Heart right ventricle (tissue), 16 donors: Measurements from ENCODE around the gene KIAA0319L. TPM values are rescaled to one million over a fixed set of nuclear protein-coding genes. Genes with fewer than 3 reads are reported as not detected.

Experiments used
- ATAC-seq, 8 donors: fragments of 200-7000 bp; cut with Tn5 transposase; one replicate each; pipeline ENCODE4 v1.9.1; 2020; ENCODE audit warnings: mild to moderate bottlenecking in 8 of 8, moderate library complexity in 8 of 8, moderate number of reproducible peaks in 1 of 8
- DNase-seq, 2 donors: peaks; one replicate each; pipeline ENCODE4 v3.0.0-alpha.2; 2020
- H3K27ac ChIP-seq, 10 donors: fragments of 200-600 bp; sonication (generic) in 2 of 10; one replicate each; pipeline versions ENCODE4 v1.5.0 to v1.8.0; 2020 to 2022; ENCODE audit warnings: mild to moderate bottlenecking in 3 of 10
- H3K27me3 ChIP-seq, 7 donors: fragments of 200-600 bp; one replicate each; pipeline ENCODE4 v1.8.0; 2021 to 2022; ENCODE audit warnings: mild to moderate bottlenecking in 2 of 7
- H3K36me3 ChIP-seq, 9 donors: fragments of 200-600 bp; sonication (generic) in 1 of 9; one replicate each; pipeline versions ENCODE4 v1.5.0 to v1.8.0; 2020 to 2022; ENCODE audit warnings: mild to moderate bottlenecking in 2 of 9
- H3K4me1 ChIP-seq, 9 donors: fragments of 200-600 bp; sonication (generic) in 1 of 9; one replicate each; pipeline versions ENCODE4 v1.5.0 to v1.8.0; 2020 to 2022; ENCODE audit warnings: mild to moderate bottlenecking in 4 of 9
- H3K4me3 ChIP-seq, 10 donors: fragments of 200-600 bp; sonication (generic) in 2 of 10; one replicate each; pipeline versions ENCODE4 v1.5.0 to v1.8.0; 2020 to 2022; ENCODE audit warnings: mild to moderate bottlenecking in 7 of 10, moderate library complexity in 2 of 10
- H3K9me3 ChIP-seq, 11 donors: fragments of 200-600 bp in 10 of 11; sonication (generic) in 2 of 11; one replicate each; pipeline versions ENCODE4 v1.5.0 to v1.8.0; 2013 to 2022; ENCODE audit warnings: mild to moderate bottlenecking in 2 of 11, control low read depth in 1 of 11, moderate library complexity in 1 of 11
- CTCF ChIP-seq, 9 donors: fragments of 200-600 bp; sonication (generic) in 2 of 9; IDR thresholded peaks; one replicate each; pipeline versions ENCODE4 v1.5.0 to v1.8.0; 2021 to 2022; ENCODE audit warnings: antibody characterized with exemption in 9 of 9, mild to moderate bottlenecking in 5 of 9, moderate library complexity in 1 of 9
- WGBS, 2 donors: extraction: QIAGEN DNeasy Blood & Tissue Kit; methylation state at CpG; one replicate each; pipeline ENCODE4 v1.1.7; 2013; ENCODE audit warnings: inconsistent platforms in 1 of 2; 5-methylcytosine and 5-hydroxymethylcytosine counted together
- intact Hi-C, 10 donors: fragments of 100-400 bp; cut with DNase I; formaldehyde crosslinking; loops; one replicate each; pipeline versions ENCODE4 v1.11.1 to v1.14.2; 2022
- polyA plus RNA-seq, 2 donors: library from polyadenylated mRNA; stranded (reverse); fragments of 200-250 nt; gene quantifications; one replicate each; pipeline ENCODE4 v1.2.3, GENCODE V29; 2013
- total RNA-seq, 10 donors: library from RNA; stranded (reverse); fragmentation: NEBNext Ultra II Directional in 3 of 10; extraction: Animal tissue kit (Norgen Biotek cat#: 25700) in 3 of 10; gene quantifications; one replicate each; pipeline versions ENCODE4 v1.2.1 to v1.2.4, GENCODE V29; 2021 to 2023
- donor health status: Arrhythmogenic right ventricular cardiomyopathy.
- donor health status: ischemic (EF 13 %, LVEDD 7.1; RV severe dilation, severe dysfunction).
- donor health status: healthy with polysubstance abuse.
- donor health status: DM: no; HTN: yes; CAD: no.
- donor health status: DM: no; HTN: no; CAD: no.
- donor health status: ischemic (EF 25% LVEDD 6.9; RV normal size, moderate dysfunction).
- donor health status: ischemic (EF 25% LVEDD 5.7; RV mildly dilated, moderate dysfunction).
- donor health status: healthy.
- donor health status: DM: yes; HTN: yes; CAD: no.
- donor health status: Ischemic cardiomyopathy.
- donor health status: ischemic (EF 35%, LVEDD 5.7; RV mildly dilated, moderate dysfunction).
- donor health status: nonischemic (EF 11% LVEDD 7.7; RV severe dilation, severe dysfunction).
- donor health status: DM: yes; HTN: yes; CAD: no.
- donor health status: PGD.
- donor health status: ischemic (EF 29% LVEDD 5.4; RV normal size, mild dysfunction).
- donor health status: nonischemic (EF 23%, LVEDD 6.1; RV moderate dilation, normal function).

The KIAA0319L gene
- total and polyA plus RNA-seq, 12 donors, result 26.0 to 84.3 (median 74.9) TPM

- ATAC-seq (no peak), DNase-seq (no peak)
- no peaks in the 10 kb centered on the region for H3K4me1 ChIP-seq
- H3K4me3 ChIP-seq, result no peak overlapping the region
- intact Hi-C loops, result no loop called here
- WGBS, 2 donors, result 46 to 61% methylated on average over 3 of the region's 3 CpGs
- peaks cover 0 to 99% (median 55%) of the 10 kb centered on the region in 9 donors for H3K36me3 ChIP-seq
- no peaks in the 10 kb centered on the region for H3K27me3 ChIP-seq
- H3K9me3 ChIP-seq, result no peaks in the 10 kb centered on the region
- H3K27ac ChIP-seq, result no peak overlapping the region
- no peak for TF ChIP-seq CTCF (IDR thresholded peaks at IDR 0.05)
These were observed 46.3 kb upstream of the KIAA0319L start for GRCh38 chr1:35603468-35603867.

GRCh38 chr1:35600593-35600992, 43.4 kb upstream of the KIAA0319L start:
- Histone ChIP-seq H3K27ac (no peak overlapping the region), H3K9me3 (no peaks in the 10 kb centered on the region), H3K36me3 (peaks cover 0 to 76% (median 43%) of the 10 kb centered on the region in 9 donors), H3K4me1 (no peaks in the 10 kb centered on the region), H3K4me3 (no peak overlapping the region), H3K27me3 (no peaks in the 10 kb centered on the region)
- intact Hi-C loops, result no loop called here
- ATAC-seq, result no peak
- no peak for DNase-seq
- 92 to 95% methylated on average over 3 of the region's 3 CpGs for WGBS, 2 donors
- TF ChIP-seq CTCF (IDR thresholded peaks at IDR 0.05), result no peak

GRCh38 chr1:35599411-35599810, 42.2 kb upstream of the KIAA0319L start:
- intact Hi-C loops, result no loop called here
- no peak for TF ChIP-seq CTCF (IDR thresholded peaks at IDR 0.05)
- Histone ChIP-seq H3K27ac (no peak overlapping the region), H3K4me1 (no peaks in the 10 kb centered on the region), H3K9me3 (no peaks in the 10 kb centered on the region), H3K4me3 (no peak overlapping the region), H3K36me3 (peaks cover 0 to 68% (median 34%) of the 10 kb centered on the region in 9 donors), H3K27me3 (no peaks in the 10 kb centered on the region)
- 85 to 88% methylated on average over 3 of the region's 3 CpGs for WGBS, 2 donors
- no peak for ATAC-seq
- DNase-seq, result no peak

- Histone ChIP-seq H3K4me1 (no peaks in the 10 kb centered on the region), H3K27me3 (no peaks in the 10 kb centered on the region), H3K36me3 (peaks cover 0 to 63% (median 30%) of the 10 kb centered on the region in 9 donors), H3K9me3 (no peaks in the 10 kb centered on the region), H3K4me3 (no peak overlapping the region), H3K27ac (no peak overlapping the region)
- intact Hi-C loops, result no loop called here
- DNase-seq (no peak), ATAC-seq (no peak)
- 76 to 79% methylated on average over 2 of the region's 2 CpGs for WGBS, 2 donors
- no peak for TF ChIP-seq CTCF (IDR thresholded peaks at IDR 0.05)
These were observed 41.7 kb upstream of the KIAA0319L start for GRCh38 chr1:35598895-35599294.
